A673 (cell line): ENCODE measurements around the gene NSD2.

Source experiments
- EZH2 ChIP-seq: fragments of 200-600 bp; sonication (generic); IDR thresholded peaks from 2 replicates; pipeline ENCODE4 v1.6.1; 2017; ENCODE audit warnings: borderline replicate concordance, low read depth, mild to moderate bottlenecking, mixed read lengths, antibody characterized with exemption, low read length; ENCODE audit not compliant: poor library complexity, severe bottlenecking
- TF ChIP-seq, protein P1 (sequence below): fragments of 300-800, 200-600 bp; sonication (generic); conservative IDR thresholded peaks from 2 replicates; pipeline ENCODE4 v1.5.1; 2017; ENCODE audit warnings: low read depth, mild to moderate bottlenecking, antibody characterized with exemption, low read length, moderate library complexity, mixed read lengths

GRCh38 chr4:1961038-1961437 is 89.8 kb downstream of the NSD2 start:
- TF ChIP-seq, protein P1, sequence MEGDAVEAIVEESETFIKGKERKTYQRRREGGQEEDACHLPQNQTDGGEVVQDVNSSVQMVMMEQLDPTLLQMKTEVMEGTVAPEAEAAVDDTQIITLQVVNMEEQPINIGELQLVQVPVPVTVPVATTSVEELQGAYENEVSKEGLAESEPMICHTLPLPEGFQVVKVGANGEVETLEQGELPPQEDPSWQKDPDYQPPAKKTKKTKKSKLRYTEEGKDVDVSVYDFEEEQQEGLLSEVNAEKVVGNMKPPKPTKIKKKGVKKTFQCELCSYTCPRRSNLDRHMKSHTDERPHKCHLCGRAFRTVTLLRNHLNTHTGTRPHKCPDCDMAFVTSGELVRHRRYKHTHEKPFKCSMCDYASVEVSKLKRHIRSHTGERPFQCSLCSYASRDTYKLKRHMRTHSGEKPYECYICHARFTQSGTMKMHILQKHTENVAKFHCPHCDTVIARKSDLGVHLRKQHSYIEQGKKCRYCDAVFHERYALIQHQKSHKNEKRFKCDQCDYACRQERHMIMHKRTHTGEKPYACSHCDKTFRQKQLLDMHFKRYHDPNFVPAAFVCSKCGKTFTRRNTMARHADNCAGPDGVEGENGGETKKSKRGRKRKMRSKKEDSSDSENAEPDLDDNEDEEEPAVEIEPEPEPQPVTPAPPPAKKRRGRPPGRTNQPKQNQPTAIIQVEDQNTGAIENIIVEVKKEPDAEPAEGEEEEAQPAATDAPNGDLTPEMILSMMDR = no peak
- TF ChIP-seq EZH2 = no peak
